ENCODE measurements around the gene MECP2. TPM values are rescaled to one million over a fixed set of nuclear protein-coding genes. Genes with fewer than 3 reads are reported as not detected.

Gene MECP2
- total RNA-seq, 1 experiment from 2014 or later, result 69.9 TPM

DNA sequence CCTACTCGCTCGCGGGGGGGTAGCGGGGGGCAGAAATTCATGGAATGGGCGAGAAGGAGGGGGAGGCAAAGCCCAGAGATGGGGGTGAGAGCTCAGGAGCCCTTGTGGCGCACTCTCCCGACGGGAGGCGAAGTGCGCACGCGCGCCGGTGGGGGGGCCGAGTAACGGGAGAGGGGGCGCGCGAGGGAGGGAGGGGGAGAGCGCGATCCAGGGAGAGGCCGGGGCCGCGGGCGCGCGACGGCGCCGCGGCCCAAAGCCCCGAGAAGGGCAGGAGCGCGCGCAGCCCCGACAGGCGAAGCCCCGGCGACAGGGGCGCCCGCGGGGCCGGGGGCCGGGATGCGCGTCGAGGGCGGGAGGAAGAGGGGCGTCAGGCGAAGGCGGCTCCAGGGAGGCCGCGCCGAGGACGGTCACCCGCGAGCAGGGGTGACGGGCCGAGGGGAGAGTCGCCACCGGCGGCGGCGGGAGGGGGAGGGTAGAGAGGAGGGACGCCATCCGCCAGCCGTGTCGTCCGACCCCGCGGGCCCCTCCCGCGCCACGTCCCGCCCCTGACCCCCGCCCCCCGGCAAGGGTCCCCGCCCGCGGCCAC is 421 bp downstream of the MECP2 start:
- TF ChIP-seq, protein P1, sequence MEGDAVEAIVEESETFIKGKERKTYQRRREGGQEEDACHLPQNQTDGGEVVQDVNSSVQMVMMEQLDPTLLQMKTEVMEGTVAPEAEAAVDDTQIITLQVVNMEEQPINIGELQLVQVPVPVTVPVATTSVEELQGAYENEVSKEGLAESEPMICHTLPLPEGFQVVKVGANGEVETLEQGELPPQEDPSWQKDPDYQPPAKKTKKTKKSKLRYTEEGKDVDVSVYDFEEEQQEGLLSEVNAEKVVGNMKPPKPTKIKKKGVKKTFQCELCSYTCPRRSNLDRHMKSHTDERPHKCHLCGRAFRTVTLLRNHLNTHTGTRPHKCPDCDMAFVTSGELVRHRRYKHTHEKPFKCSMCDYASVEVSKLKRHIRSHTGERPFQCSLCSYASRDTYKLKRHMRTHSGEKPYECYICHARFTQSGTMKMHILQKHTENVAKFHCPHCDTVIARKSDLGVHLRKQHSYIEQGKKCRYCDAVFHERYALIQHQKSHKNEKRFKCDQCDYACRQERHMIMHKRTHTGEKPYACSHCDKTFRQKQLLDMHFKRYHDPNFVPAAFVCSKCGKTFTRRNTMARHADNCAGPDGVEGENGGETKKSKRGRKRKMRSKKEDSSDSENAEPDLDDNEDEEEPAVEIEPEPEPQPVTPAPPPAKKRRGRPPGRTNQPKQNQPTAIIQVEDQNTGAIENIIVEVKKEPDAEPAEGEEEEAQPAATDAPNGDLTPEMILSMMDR (IDR thresholded peaks at IDR 0.05; ENCODE audit: unreplicated experiment), result no peak
- intact Hi-C loops (cut with micrococcal nuclease; ENCODE audit: unreplicated experiment), result no loop called here
- Mint-ChIP-seq H3K4me1 (ENCODE audit: low read depth, unreplicated experiment) (peaks cover 29% of the 10 kb centered on the region), H3K27ac (ENCODE audit: unreplicated experiment) (peak overlapping the region; percentile 66), H3K4me3 (ENCODE audit: low read depth, unreplicated experiment) (peak overlapping the region; percentile 88), H3K36me3 (ENCODE audit: insufficient read depth, unreplicated experiment) (peaks cover 35% of the 10 kb centered on the region), H3K9me3 (ENCODE audit: low read depth, unreplicated experiment) (no peaks in the 10 kb centered on the region), H3K27me3 (ENCODE audit: unreplicated experiment) (no peaks in the 10 kb centered on the region)
- no TSS peak for BruUV-seq (replicated peaks)
- CTCF ChIA-PET, result interaction anchor here (1.0 kb wide), 1 partner anchor 25 kb away, joined by 4 read pairs; no protein-coding TSS in a partner anchor
- peak; percentile 79 for DNase-seq

DNA sequence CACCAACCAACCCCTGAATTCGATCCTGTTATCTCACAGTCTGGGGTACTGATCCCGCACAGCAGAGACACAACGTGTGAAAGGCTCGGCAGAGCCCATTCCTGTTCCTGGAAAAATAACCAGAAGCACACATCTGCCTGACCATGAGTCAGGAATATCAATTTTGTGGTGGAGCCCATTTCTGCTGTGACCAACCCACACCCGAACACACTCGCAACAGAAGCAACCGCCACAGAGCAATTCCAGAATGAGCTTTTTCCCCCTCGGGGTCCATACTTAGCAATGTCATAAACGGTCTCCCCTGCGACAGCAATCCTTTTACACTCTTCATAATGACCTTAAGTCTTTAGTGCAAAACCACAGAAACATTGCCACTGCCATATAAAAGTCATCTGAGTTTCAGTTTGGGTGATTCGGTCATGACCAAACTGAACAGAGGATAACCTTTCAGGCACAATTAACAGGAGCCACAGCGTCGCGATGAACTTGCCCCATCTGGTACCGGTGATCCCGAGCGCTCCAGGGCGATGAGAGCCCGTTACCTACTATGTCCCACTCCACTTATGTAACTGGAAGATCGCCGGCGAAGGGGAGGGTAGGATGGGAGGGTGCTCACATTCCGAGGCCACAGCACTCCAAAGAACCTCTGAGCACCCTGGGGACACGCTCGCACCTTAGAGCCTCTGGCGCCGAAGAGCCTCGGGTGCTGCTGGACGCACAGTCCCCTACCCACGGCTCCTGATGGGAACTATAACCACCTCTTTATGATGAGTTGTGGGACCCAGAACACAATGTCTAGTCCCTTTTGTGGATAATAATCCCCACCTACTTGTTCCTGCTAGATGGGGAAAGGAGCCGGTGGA is 1.1 kb downstream of the MECP2 start:
- intact Hi-C loops (cut with micrococcal nuclease; ENCODE audit: unreplicated experiment), result no loop called here
- peak overlapping the region; percentile 66 for H3K27ac Mint-ChIP-seq (ENCODE audit: unreplicated experiment)
- peaks cover 30% of the 10 kb centered on the region for H3K4me1 Mint-ChIP-seq (ENCODE audit: low read depth, unreplicated experiment)
- no peaks in the 10 kb centered on the region for H3K27me3 Mint-ChIP-seq (ENCODE audit: unreplicated experiment)
- H3K4me3 Mint-ChIP-seq (ENCODE audit: low read depth, unreplicated experiment), result peak overlapping the region; percentile 88
- H3K36me3 Mint-ChIP-seq (ENCODE audit: insufficient read depth, unreplicated experiment), result peaks cover 35% of the 10 kb centered on the region
- CTCF ChIA-PET, result no interaction called here
- TF ChIP-seq, protein P1 (IDR thresholded peaks at IDR 0.05; ENCODE audit: unreplicated experiment), result no peak
- TSS peak; percentile 46 for BruUV-seq (replicated peaks)
- H3K9me3 Mint-ChIP-seq (ENCODE audit: low read depth, unreplicated experiment), result no peaks in the 10 kb centered on the region
- DNase-seq, result no peak

DNA sequence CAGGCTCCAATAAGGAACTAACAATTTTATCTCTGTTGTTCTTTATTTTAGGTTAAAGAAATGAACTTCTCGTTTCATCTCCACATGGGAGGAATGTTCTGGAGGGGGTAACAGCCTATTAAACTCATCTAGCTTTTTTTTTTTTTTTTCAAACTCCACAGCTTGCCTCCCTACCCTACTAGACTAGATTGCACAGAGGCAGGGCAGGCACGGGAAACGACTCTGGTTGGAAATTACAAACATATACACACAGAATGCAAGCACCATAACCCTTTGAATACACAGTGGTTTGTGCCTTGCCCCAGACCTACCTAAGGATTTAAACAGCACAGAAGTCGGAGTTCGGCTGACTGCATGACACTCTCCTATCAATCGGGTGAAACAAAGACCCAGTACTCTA is 2.7 kb downstream of the MECP2 start:
- no peak for DNase-seq
- H3K4me1 Mint-ChIP-seq (ENCODE audit: low read depth, unreplicated experiment), result peaks cover 30% of the 10 kb centered on the region
- H3K27ac Mint-ChIP-seq (ENCODE audit: unreplicated experiment), result peak overlapping the region; percentile 42
- intact Hi-C loops (cut with micrococcal nuclease; ENCODE audit: unreplicated experiment), result no loop called here
- BruUV-seq (replicated peaks), result no TSS peak
- peak overlapping the region; percentile 88 for H3K4me3 Mint-ChIP-seq (ENCODE audit: low read depth, unreplicated experiment)
- TF ChIP-seq, protein P1 (IDR thresholded peaks at IDR 0.05; ENCODE audit: unreplicated experiment), result no peak
- H3K9me3 Mint-ChIP-seq (ENCODE audit: low read depth, unreplicated experiment), result no peaks in the 10 kb centered on the region
- H3K36me3 Mint-ChIP-seq (ENCODE audit: insufficient read depth, unreplicated experiment), result peaks cover 43% of the 10 kb centered on the region
- H3K27me3 Mint-ChIP-seq (ENCODE audit: unreplicated experiment), result no peaks in the 10 kb centered on the region
- CTCF ChIA-PET, result interaction anchor here (0.6 to 0.9 kb wide), 2 partner anchors 21 to 274 kb away, joined by 5 to 6 read pairs; no protein-coding TSS in a partner anchor

DNA sequence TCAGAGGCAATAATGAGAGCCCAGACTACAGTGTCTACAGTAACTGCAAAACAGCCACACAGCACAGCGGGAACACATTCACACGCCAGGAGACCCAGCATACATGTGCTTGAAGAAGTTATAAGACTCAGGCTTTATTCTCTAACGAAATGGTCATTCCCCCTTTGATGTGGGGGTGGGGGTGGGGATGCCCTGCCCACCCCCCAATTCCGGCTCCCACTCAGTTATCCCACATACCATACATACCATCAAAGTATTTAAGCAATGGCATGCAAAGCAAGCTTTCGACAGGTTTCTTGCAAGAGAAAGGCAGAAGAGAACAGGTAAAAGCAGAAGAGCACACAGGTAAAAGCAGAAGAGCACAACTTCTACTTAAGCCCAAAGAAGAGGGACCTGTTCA is 3.6 kb downstream of the MECP2 start:
- Mint-ChIP-seq H3K4me1 (ENCODE audit: low read depth, unreplicated experiment) (peaks cover 30% of the 10 kb centered on the region), H3K36me3 (ENCODE audit: insufficient read depth, unreplicated experiment) (peaks cover 45% of the 10 kb centered on the region), H3K4me3 (ENCODE audit: low read depth, unreplicated experiment) (peak overlapping the region; percentile 88), H3K9me3 (ENCODE audit: low read depth, unreplicated experiment) (no peaks in the 10 kb centered on the region), H3K27me3 (ENCODE audit: unreplicated experiment) (no peaks in the 10 kb centered on the region), H3K27ac (ENCODE audit: unreplicated experiment) (no peak overlapping the region)
- CTCF ChIA-PET, result no interaction called here
- intact Hi-C loops (cut with micrococcal nuclease; ENCODE audit: unreplicated experiment), result no loop called here
- BruUV-seq (replicated peaks), result no TSS peak
- TF ChIP-seq, protein P1 (IDR thresholded peaks at IDR 0.05; ENCODE audit: unreplicated experiment), result no peak
- no peak for DNase-seq

Data from Calu3 (cell line).